ENCODE results near the gene TBC1D32. TPM values are rescaled to one million over a fixed set of nuclear protein-coding genes. Genes with fewer than 3 reads are reported as not detected.
A peak's percentile ranks its signal among the peaks of the same experiment; 100 is the strongest.
"Not testable (repeated sequence)": the region's sequence is repeated elsewhere in the genome, so short reads cannot be mapped to it uniquely, and the experiment has no call there.

Gene TBC1D32
- polyA plus RNA-seq, 1 donor: 13.3 TPM

GRCh38 chr6:121086876-121087275, 247.4 kb downstream of the TBC1D32 start:
- Histone ChIP-seq H3K4me1 (ENCODE audit: control insufficient read depth, insufficient read depth, low read length) (no peaks in the 10 kb centered on the region), H3K9me3 (ENCODE audit: control insufficient read depth, low read depth, low read length) (no peaks in the 10 kb centered on the region), H3K27me3 (ENCODE audit: control insufficient read depth, insufficient read depth, low read length) (no peaks in the 10 kb centered on the region), H3K36me3 (ENCODE audit: control insufficient read depth, insufficient read depth, low read length) (no peaks in the 10 kb centered on the region), H3K4me3 (ENCODE audit: low read length) (no peak overlapping the region), H3K27ac (ENCODE audit: low read length) (no peak overlapping the region)
- no peak for DNase-seq
- 80% methylated on average over 1 of the region's 3 CpGs for WGBS (ENCODE audit: insufficient coverage, low lambda C conversion rate)

GRCh38 chr6:121076119-121076518, 258.2 kb downstream of the TBC1D32 start:
- H3K4me1 ChIP-seq (ENCODE audit: control insufficient read depth, insufficient read depth, low read length): no peaks in the 10 kb centered on the region
- no peak for DNase-seq
- no peak overlapping the region for H3K27ac ChIP-seq (ENCODE audit: low read length)
- H3K9me3 ChIP-seq (ENCODE audit: control insufficient read depth, low read depth, low read length): no peaks in the 10 kb centered on the region
- no peaks in the 10 kb centered on the region for H3K27me3 ChIP-seq (ENCODE audit: control insufficient read depth, insufficient read depth, low read length)
- no peaks in the 10 kb centered on the region for H3K36me3 ChIP-seq (ENCODE audit: control insufficient read depth, insufficient read depth, low read length)
- H3K4me3 ChIP-seq (ENCODE audit: low read length): no peak overlapping the region
- WGBS (ENCODE audit: insufficient coverage, low lambda C conversion rate): 94% methylated on average over 2 of the region's 3 CpGs

GRCh38 chr6:121068749-121069148, 265.5 kb downstream of the TBC1D32 start:
- no CpG with 5 or more reads among the region's 1 CpG for WGBS (ENCODE audit: insufficient coverage, low lambda C conversion rate)

GRCh38 chr6:121067381-121067780, 266.9 kb downstream of the TBC1D32 start:
- Histone ChIP-seq H3K4me1 (ENCODE audit: control insufficient read depth, insufficient read depth, low read length) (no peaks in the 10 kb centered on the region), H3K4me3 (ENCODE audit: low read length) (no peak overlapping the region), H3K9me3 (ENCODE audit: control insufficient read depth, low read depth, low read length) (peaks cover 23% of the 10 kb centered on the region), H3K36me3 (ENCODE audit: control insufficient read depth, insufficient read depth, low read length) (no peaks in the 10 kb centered on the region), H3K27ac (ENCODE audit: low read length) (no peak overlapping the region), H3K27me3 (ENCODE audit: control insufficient read depth, insufficient read depth, low read length) (no peaks in the 10 kb centered on the region)
- no peak for DNase-seq

More at GRCh38 chr6:121068749-121069148, 265.5 kb downstream of the TBC1D32 start:
- H3K4me1 ChIP-seq (ENCODE audit: control insufficient read depth, insufficient read depth, low read length); H3K4me3 ChIP-seq (ENCODE audit: low read length); H3K27me3 ChIP-seq (ENCODE audit: control insufficient read depth, insufficient read depth, low read length); DNase-seq; H3K27ac ChIP-seq (ENCODE audit: low read length); H3K36me3 ChIP-seq (ENCODE audit: control insufficient read depth, insufficient read depth, low read length): not testable (repeated sequence)
- H3K9me3 ChIP-seq (ENCODE audit: control insufficient read depth, low read depth, low read length): peaks cover 21% of the 10 kb centered on the region

GRCh38 chr6:121064345-121064744, 269.9 kb downstream of the TBC1D32 start:
- no peak for DNase-seq
- H3K4me3 ChIP-seq (ENCODE audit: low read length): no peak overlapping the region
- no peaks in the 10 kb centered on the region for H3K4me1 ChIP-seq (ENCODE audit: control insufficient read depth, insufficient read depth, low read length)
- no peaks in the 10 kb centered on the region for H3K36me3 ChIP-seq (ENCODE audit: control insufficient read depth, insufficient read depth, low read length)
- no peak overlapping the region for H3K27ac ChIP-seq (ENCODE audit: low read length)
- peaks cover 16% of the 10 kb centered on the region for H3K9me3 ChIP-seq (ENCODE audit: control insufficient read depth, low read depth, low read length)
- no peaks in the 10 kb centered on the region for H3K27me3 ChIP-seq (ENCODE audit: control insufficient read depth, insufficient read depth, low read length)
- no CpG with 5 or more reads among the region's 3 CpGs for WGBS (ENCODE audit: insufficient coverage, low lambda C conversion rate)

GRCh38 chr6:121055572-121056163, 278.6 kb downstream of the TBC1D32 start:
- no peak overlapping the region for H3K27ac ChIP-seq (ENCODE audit: low read length)
- peak in 1 of 2 donors; percentile 37 for DNase-seq
- no peaks in the 10 kb centered on the region for H3K36me3 ChIP-seq (ENCODE audit: control insufficient read depth, insufficient read depth, low read length)
- no peaks in the 10 kb centered on the region for H3K4me1 ChIP-seq (ENCODE audit: control insufficient read depth, insufficient read depth, low read length)
- H3K9me3 ChIP-seq (ENCODE audit: control insufficient read depth, low read depth, low read length): no peaks in the 10 kb centered on the region
- H3K4me3 ChIP-seq (ENCODE audit: low read length): no peak overlapping the region
- H3K27me3 ChIP-seq (ENCODE audit: control insufficient read depth, insufficient read depth, low read length): no peaks in the 10 kb centered on the region
- 100% methylated on average over 1 of the region's 4 CpGs for WGBS (ENCODE audit: insufficient coverage, low lambda C conversion rate)

- not testable (repeated sequence) for H3K36me3 ChIP-seq (ENCODE audit: control insufficient read depth, insufficient read depth, low read length); H3K4me3 ChIP-seq (ENCODE audit: low read length); H3K9me3 ChIP-seq (ENCODE audit: control insufficient read depth, low read depth, low read length); H3K27ac ChIP-seq (ENCODE audit: low read length); DNase-seq; H3K4me1 ChIP-seq (ENCODE audit: control insufficient read depth, insufficient read depth, low read length); H3K27me3 ChIP-seq (ENCODE audit: control insufficient read depth, insufficient read depth, low read length)
- WGBS (ENCODE audit: insufficient coverage, low lambda C conversion rate): no CpG with 5 or more reads among the region's 4 CpGs
Measured at GRCh38 chr6:121048593-121048992, 285.7 kb downstream of the TBC1D32 start.

GRCh38 chr6:121044905-121045304, 289.4 kb downstream of the TBC1D32 start:
- not testable (repeated sequence) for H3K4me3 ChIP-seq (ENCODE audit: low read length); H3K36me3 ChIP-seq (ENCODE audit: control insufficient read depth, insufficient read depth, low read length); H3K27ac ChIP-seq (ENCODE audit: low read length); H3K9me3 ChIP-seq (ENCODE audit: control insufficient read depth, low read depth, low read length); H3K27me3 ChIP-seq (ENCODE audit: control insufficient read depth, insufficient read depth, low read length); DNase-seq; H3K4me1 ChIP-seq (ENCODE audit: control insufficient read depth, insufficient read depth, low read length)
- 83% methylated on average over 1 of the region's 2 CpGs for WGBS (ENCODE audit: insufficient coverage, low lambda C conversion rate)

- not testable (repeated sequence) for H3K4me3 ChIP-seq (ENCODE audit: low read length); H3K4me1 ChIP-seq (ENCODE audit: control insufficient read depth, insufficient read depth, low read length); H3K27me3 ChIP-seq (ENCODE audit: control insufficient read depth, insufficient read depth, low read length); H3K36me3 ChIP-seq (ENCODE audit: control insufficient read depth, insufficient read depth, low read length); H3K9me3 ChIP-seq (ENCODE audit: control insufficient read depth, low read depth, low read length)
- H3K27ac ChIP-seq (ENCODE audit: low read length): peak overlapping the region; percentile 35
- no CpG with 5 or more reads among the region's 8 CpGs for WGBS (ENCODE audit: insufficient coverage, low lambda C conversion rate)
- DNase-seq: peak in 1 of 2 donors; percentile 68
Measured at GRCh38 chr6:121043706-121044105, 290.6 kb downstream of the TBC1D32 start.

- H3K9me3 ChIP-seq (ENCODE audit: control insufficient read depth, low read depth, low read length); H3K36me3 ChIP-seq (ENCODE audit: control insufficient read depth, insufficient read depth, low read length); H3K4me1 ChIP-seq (ENCODE audit: control insufficient read depth, insufficient read depth, low read length); H3K27me3 ChIP-seq (ENCODE audit: control insufficient read depth, insufficient read depth, low read length); H3K4me3 ChIP-seq (ENCODE audit: low read length): not testable (repeated sequence)
- peak in 1 of 2 donors; percentile 54 for DNase-seq
- WGBS (ENCODE audit: insufficient coverage, low lambda C conversion rate): 20% methylated on average over 1 of the region's 6 CpGs
- H3K27ac ChIP-seq (ENCODE audit: low read length): peak overlapping the region; percentile 35
Measured at GRCh38 chr6:121043211-121043610, 291.1 kb downstream of the TBC1D32 start.

- H3K27me3 ChIP-seq (ENCODE audit: control insufficient read depth, insufficient read depth, low read length): no peaks in the 10 kb centered on the region
- no peak overlapping the region for H3K27ac ChIP-seq (ENCODE audit: low read length)
Measured at GRCh38 chr6:121042766-121043165, 291.5 kb downstream of the TBC1D32 start.

More at GRCh38 chr6:121042766-121043165, 291.5 kb downstream of the TBC1D32 start:
- H3K36me3 ChIP-seq (ENCODE audit: control insufficient read depth, insufficient read depth, low read length): no peaks in the 10 kb centered on the region
- DNase-seq: peak in 1 of 2 donors; percentile 11
- no CpG with 5 or more reads among the region's 13 CpGs for WGBS (ENCODE audit: insufficient coverage, low lambda C conversion rate)
- H3K4me3 ChIP-seq (ENCODE audit: low read length): no peak overlapping the region
- H3K4me1 ChIP-seq (ENCODE audit: control insufficient read depth, insufficient read depth, low read length): no peaks in the 10 kb centered on the region
- no peaks in the 10 kb centered on the region for H3K9me3 ChIP-seq (ENCODE audit: control insufficient read depth, low read depth, low read length)

Measured in large intestine (tissue), 3 donors.